Activated naive CD8-positive, alpha-beta T cell treated with anti-CD3 and anti-CD28 coated beads, Interleukin-2, amount 50 U/mL, for 16 hours (primary cell): ENCODE measurements around the gene ABCG2.
"Not testable (repeated sequence)": the region's sequence is repeated elsewhere in the genome, so short reads cannot be mapped to it uniquely, and the experiment has no call there.

Experiments used
- DNase-seq: peaks from one replicate; pipeline ENCODE4 v3.0.0-alpha.2; 2020; ENCODE audit warnings: low read depth, low spot score

ABCG2 gene

GRCh38 chr4:88112856-88113255, 45.6 kb downstream of the ABCG2 start:
- DNase-seq = no peak

GRCh38 chr4:88110826-88111225, 47.6 kb downstream of the ABCG2 start:
- DNase-seq = no peak

GRCh38 chr4:88109123-88109881, 49.1 kb downstream of the ABCG2 start:
- no peak for DNase-seq

GRCh38 chr4:88108747-88109122, 49.7 kb downstream of the ABCG2 start:
- DNase-seq = no peak

- not testable (repeated sequence) for DNase-seq
Observed at GRCh38 chr4:88108108-88108465, 50.4 kb downstream of the ABCG2 start.

GRCh38 chr4:88107406-88108107, 50.9 kb downstream of the ABCG2 start:
- DNase-seq = no peak

- DNase-seq = no peak
Observed at GRCh38 chr4:88106205-88106604, 52.2 kb downstream of the ABCG2 start.

- no peak for DNase-seq
Observed at GRCh38 chr4:88104902-88105610, 53.4 kb downstream of the ABCG2 start.

GRCh38 chr4:88102026-88102425, 56.4 kb downstream of the ABCG2 start:
- DNase-seq = no peak

GRCh38 chr4:88101165-88101564, 57.3 kb downstream of the ABCG2 start:
- no peak for DNase-seq

- DNase-seq = no peak
Observed at GRCh38 chr4:88098993-88099752, 59.3 kb downstream of the ABCG2 start.

- DNase-seq = no peak
Observed at GRCh38 chr4:88097781-88098180, 60.7 kb downstream of the ABCG2 start.

- no peak for DNase-seq
Observed at GRCh38 chr4:88097301-88097700, 61.1 kb downstream of the ABCG2 start.

- no peak for DNase-seq
Observed at GRCh38 chr4:88093874-88094273, 64.6 kb downstream of the ABCG2 start.

- no peak for DNase-seq
Observed at GRCh38 chr4:88091378-88091777, 67.1 kb downstream of the ABCG2 start.

GRCh38 chr4:88090898-88091297, 67.5 kb downstream of the ABCG2 start:
- DNase-seq = no peak

- DNase-seq = no peak
Observed at GRCh38 chr4:88087004-88087403, 71.4 kb downstream of the ABCG2 start.

- DNase-seq = no peak
Observed at GRCh38 chr4:88080626-88081025, 77.8 kb downstream of the ABCG2 start.

GRCh38 chr4:88078579-88078978, 79.9 kb downstream of the ABCG2 start:
- DNase-seq = no peak

- no peak for DNase-seq
Observed at GRCh38 chr4:88077911-88078524, 80.4 kb downstream of the ABCG2 start.

- no peak for DNase-seq
Observed at GRCh38 chr4:88075336-88075735, 83.1 kb downstream of the ABCG2 start.

GRCh38 chr4:88070031-88070430, 88.4 kb downstream of the ABCG2 start:
- DNase-seq = no peak
